Caco-2 (cell line): ENCODE measurements around the gene SLC19A1. TPM values are rescaled to one million over a fixed set of nuclear protein-coding genes. Genes with fewer than 3 reads are reported as not detected.
A peak's percentile ranks its signal among the peaks of the same experiment; 100 is the strongest.

Experiments
- BruUV-seq: library from RNA; stranded (reverse); fragments of 400-500 nt; replicated peaks from 2 replicates; lab custom pipeline; 2021; lab: Mats Ljungman, UMichigan
- CTCF ChIA-PET: fragments of 300-600 bp; sonication (Branson Sonifier 250); formaldehyde crosslinking; loops from one replicate; lab custom pipeline; 2022; ENCODE audit warnings: antibody characterized with exemption; lab: Charles Lee
- POLR2A ChIA-PET: fragments of 300-600 bp; sonication (Branson Sonifier 250); formaldehyde crosslinking; loops from one replicate; lab custom pipeline; 2022; ENCODE audit warnings: antibody characterized with exemption; lab: Charles Lee
- DNase-seq, 2 experiments: peaks; one replicate each; pipeline versions ENCODE4 v3.0.0 to v3.0.0-alpha.2; 2020 to 2022
- H3K27me3 ChIP-seq: replicated peaks from 2 replicates; pipeline ENCODE4 v1.6.0; 2011; ENCODE audit warnings: low read length; ENCODE audit not compliant: control insufficient read depth, insufficient read depth
- H3K36me3 ChIP-seq: 2 replicates; pipeline ENCODE4 v1.5.1; 2011; ENCODE audit warnings: low read length; ENCODE audit not compliant: control insufficient read depth, insufficient read depth
- H3K4me1 ChIP-seq: fragments of 250-450 bp; sonication (Bioruptor Pico); 2 replicates; pipeline ENCODE4 v1.5.1; 2020; ENCODE audit warnings: mild to moderate bottlenecking
- H3K4me3 ChIP-seq: 2 replicates; pipeline ENCODE4 v1.5.1; 2011; ENCODE audit warnings: low read depth, mild to moderate bottlenecking, control low read depth, low read length
- H3K9me3 ChIP-seq: fragments of 250-450 bp; sonication (Bioruptor Pico); 2 replicates; pipeline ENCODE4 v1.5.1; 2020; ENCODE audit warnings: mild to moderate bottlenecking, moderate library complexity
- H3K27ac Mint-ChIP-seq: one replicate; pipeline ENCODE4 v1.8.0; 2022; ENCODE audit warnings: mixed read lengths; ENCODE audit not compliant: unreplicated experiment
- H3K27me3 Mint-ChIP-seq: one replicate; pipeline ENCODE4 v1.8.0; 2022; ENCODE audit warnings: mixed read lengths; ENCODE audit not compliant: insufficient read depth, unreplicated experiment
- H3K36me3 Mint-ChIP-seq: one replicate; pipeline ENCODE4 v1.8.0; 2022; ENCODE audit warnings: mild to moderate bottlenecking, mixed read lengths; ENCODE audit not compliant: insufficient read depth, unreplicated experiment
- H3K4me1 Mint-ChIP-seq: one replicate; pipeline ENCODE4 v1.8.0; 2022; ENCODE audit warnings: low read depth, mixed read lengths; ENCODE audit not compliant: unreplicated experiment
- H3K4me3 Mint-ChIP-seq: one replicate; pipeline ENCODE4 v1.8.0; 2022; ENCODE audit warnings: mild to moderate bottlenecking, moderate library complexity, mixed read lengths; ENCODE audit not compliant: unreplicated experiment
- H3K9me3 Mint-ChIP-seq: one replicate; pipeline ENCODE4 v1.8.0; 2022; ENCODE audit warnings: mixed read lengths; ENCODE audit not compliant: unreplicated experiment
- intact Hi-C: fragments of 100-400 bp; cut with micrococcal nuclease; formaldehyde crosslinking; loops from one replicate; pipeline ENCODE4 v1.10.0; 2022; ENCODE audit not compliant: unreplicated experiment
- total RNA-seq: library from RNA; stranded (reverse); gene quantifications from 2 replicates; pipeline ENCODE4 v1.2.3, GENCODE V29; 2022
- TF ChIP-seq, protein P1 (sequence below), 2 experiments: fragments of 200-600 bp in 1 of 2; IDR thresholded peaks; 1 replicate in 1 of 2; 2 replicates in 1 of 2; pipeline versions ENCODE4 v1.5.1 to v1.8.0; 2011 to 2022; ENCODE audit warnings: antibody characterized with exemption in 1 of 2, control low read depth in 1 of 2, inconsistent platforms in 1 of 2, low read depth in 1 of 2, low read length in 1 of 2, mild to moderate bottlenecking in 1 of 2, moderate library complexity in 1 of 2; ENCODE audit not compliant: insufficient read depth in 1 of 2, severe bottlenecking in 1 of 2, unreplicated experiment in 1 of 2

SLC19A1 gene
- total RNA-seq, 1 experiment from 2014 or later: 45.4 TPM

DNA sequence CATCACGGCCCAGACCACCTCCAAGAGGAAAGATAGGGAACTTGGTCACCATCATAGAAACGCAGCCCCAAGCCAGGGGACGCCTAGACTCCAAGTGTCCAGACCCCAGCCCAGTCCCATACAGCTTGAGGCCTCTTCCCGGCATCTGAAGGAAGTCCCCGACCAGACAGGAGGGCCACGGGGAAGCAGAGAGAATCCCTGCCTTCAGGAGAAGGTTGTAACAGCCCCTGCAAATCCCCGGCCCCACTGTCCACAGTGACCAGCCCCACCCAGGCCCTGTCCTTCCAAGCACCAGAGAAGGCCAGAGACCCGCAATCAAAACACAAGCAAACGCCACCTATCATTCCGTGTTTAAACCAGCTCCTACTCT, 1.7 kb downstream of the SLC19A1 start:
- Histone ChIP-seq H3K36me3 (no peaks in the 10 kb centered on the region), H3K9me3 (no peaks in the 10 kb centered on the region), H3K4me3 (no peak overlapping the region), H3K27me3 (no peaks in the 10 kb centered on the region), H3K4me1 (peaks cover 15% of the 10 kb centered on the region)
- no peaks in the 10 kb centered on the region for H3K27me3 Mint-ChIP-seq
- no peaks in the 10 kb centered on the region for H3K9me3 Mint-ChIP-seq
- H3K36me3 Mint-ChIP-seq: peaks cover 8% of the 10 kb centered on the region
- TF ChIP-seq, protein P1, sequence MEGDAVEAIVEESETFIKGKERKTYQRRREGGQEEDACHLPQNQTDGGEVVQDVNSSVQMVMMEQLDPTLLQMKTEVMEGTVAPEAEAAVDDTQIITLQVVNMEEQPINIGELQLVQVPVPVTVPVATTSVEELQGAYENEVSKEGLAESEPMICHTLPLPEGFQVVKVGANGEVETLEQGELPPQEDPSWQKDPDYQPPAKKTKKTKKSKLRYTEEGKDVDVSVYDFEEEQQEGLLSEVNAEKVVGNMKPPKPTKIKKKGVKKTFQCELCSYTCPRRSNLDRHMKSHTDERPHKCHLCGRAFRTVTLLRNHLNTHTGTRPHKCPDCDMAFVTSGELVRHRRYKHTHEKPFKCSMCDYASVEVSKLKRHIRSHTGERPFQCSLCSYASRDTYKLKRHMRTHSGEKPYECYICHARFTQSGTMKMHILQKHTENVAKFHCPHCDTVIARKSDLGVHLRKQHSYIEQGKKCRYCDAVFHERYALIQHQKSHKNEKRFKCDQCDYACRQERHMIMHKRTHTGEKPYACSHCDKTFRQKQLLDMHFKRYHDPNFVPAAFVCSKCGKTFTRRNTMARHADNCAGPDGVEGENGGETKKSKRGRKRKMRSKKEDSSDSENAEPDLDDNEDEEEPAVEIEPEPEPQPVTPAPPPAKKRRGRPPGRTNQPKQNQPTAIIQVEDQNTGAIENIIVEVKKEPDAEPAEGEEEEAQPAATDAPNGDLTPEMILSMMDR (IDR thresholded peaks at IDR 0.05; ENCODE audit: insufficient read depth in 1 of 2, low read depth in 1 of 2, low read length in 1 of 2, severe bottlenecking in 1 of 2, unreplicated experiment in 1 of 2): no peak
- H3K4me3 Mint-ChIP-seq: peak overlapping the region; percentile 69
- POLR2A ChIA-PET: no interaction called here
- H3K4me1 Mint-ChIP-seq: no peaks in the 10 kb centered on the region
- H3K27ac Mint-ChIP-seq: no peak overlapping the region
- intact Hi-C loops: no loop called here
- DNase-seq: peak in 1 of 2 experiments; percentile 15
- BruUV-seq: no TSS peak
- CTCF ChIA-PET: no interaction called here

DNA sequence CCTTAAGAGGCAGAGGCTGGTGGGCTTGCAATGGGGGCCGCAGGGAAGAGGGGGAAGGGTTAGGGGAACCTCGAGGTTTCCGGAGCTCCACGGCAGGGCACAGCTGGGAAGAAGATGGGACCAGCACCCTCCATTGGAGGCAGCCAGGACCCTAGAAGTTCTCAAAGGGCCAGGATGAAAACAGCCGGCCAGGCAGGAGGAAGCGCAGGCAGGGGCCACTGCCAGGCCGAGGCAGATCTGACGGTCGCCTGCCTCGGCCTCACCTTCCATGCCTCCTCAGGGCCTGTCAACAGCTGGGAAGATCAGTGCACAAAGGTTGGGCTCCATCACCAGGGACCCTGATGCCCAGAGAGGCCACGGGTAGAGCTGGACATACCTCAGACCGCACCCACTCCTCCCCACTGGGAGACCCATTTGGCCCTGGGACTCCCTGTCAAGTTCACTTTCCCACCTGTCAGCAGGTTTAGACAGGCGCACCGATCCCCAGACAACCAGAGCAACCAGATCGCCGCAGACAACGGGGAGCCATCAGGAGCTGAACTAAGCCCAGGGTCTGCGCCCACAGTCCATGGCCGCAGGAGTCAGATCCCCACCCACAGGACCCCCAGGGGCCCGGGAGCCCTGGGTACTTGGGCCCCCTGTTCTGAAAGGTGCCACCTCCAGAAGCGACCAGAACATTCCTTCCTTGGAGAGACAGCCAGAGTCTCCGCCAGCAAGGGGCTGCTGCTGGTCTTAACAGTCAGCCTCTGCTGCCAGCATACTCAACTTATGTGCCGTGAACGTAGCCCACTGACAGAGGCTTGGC, 2.2 kb downstream of the SLC19A1 start:
- no TSS peak for BruUV-seq
- POLR2A ChIA-PET: no interaction called here
- Mint-ChIP-seq H3K36me3 (peaks cover 13% of the 10 kb centered on the region), H3K9me3 (no peaks in the 10 kb centered on the region), H3K27ac (no peak overlapping the region), H3K27me3 (no peaks in the 10 kb centered on the region), H3K4me3 (peak overlapping the region; percentile 69), H3K4me1 (no peaks in the 10 kb centered on the region)
- CTCF ChIA-PET: interaction anchor here (0.6 kb wide), 1 partner anchor 298 kb away, joined by 3 read pairs; no protein-coding TSS in a partner anchor
- H3K4me3 ChIP-seq: no peak overlapping the region
- intact Hi-C loops: no loop called here
- peaks cover 15% of the 10 kb centered on the region for H3K4me1 ChIP-seq
- TF ChIP-seq, protein P1 (IDR thresholded peaks at IDR 0.05; ENCODE audit: insufficient read depth in 1 of 2, low read depth in 1 of 2, low read length in 1 of 2, severe bottlenecking in 1 of 2, unreplicated experiment in 1 of 2): no peak
- no peaks in the 10 kb centered on the region for H3K27me3 ChIP-seq
- H3K36me3 ChIP-seq: no peaks in the 10 kb centered on the region
- H3K9me3 ChIP-seq: no peaks in the 10 kb centered on the region
- peak in 1 of 2 experiments; percentile 28 for DNase-seq

DNA sequence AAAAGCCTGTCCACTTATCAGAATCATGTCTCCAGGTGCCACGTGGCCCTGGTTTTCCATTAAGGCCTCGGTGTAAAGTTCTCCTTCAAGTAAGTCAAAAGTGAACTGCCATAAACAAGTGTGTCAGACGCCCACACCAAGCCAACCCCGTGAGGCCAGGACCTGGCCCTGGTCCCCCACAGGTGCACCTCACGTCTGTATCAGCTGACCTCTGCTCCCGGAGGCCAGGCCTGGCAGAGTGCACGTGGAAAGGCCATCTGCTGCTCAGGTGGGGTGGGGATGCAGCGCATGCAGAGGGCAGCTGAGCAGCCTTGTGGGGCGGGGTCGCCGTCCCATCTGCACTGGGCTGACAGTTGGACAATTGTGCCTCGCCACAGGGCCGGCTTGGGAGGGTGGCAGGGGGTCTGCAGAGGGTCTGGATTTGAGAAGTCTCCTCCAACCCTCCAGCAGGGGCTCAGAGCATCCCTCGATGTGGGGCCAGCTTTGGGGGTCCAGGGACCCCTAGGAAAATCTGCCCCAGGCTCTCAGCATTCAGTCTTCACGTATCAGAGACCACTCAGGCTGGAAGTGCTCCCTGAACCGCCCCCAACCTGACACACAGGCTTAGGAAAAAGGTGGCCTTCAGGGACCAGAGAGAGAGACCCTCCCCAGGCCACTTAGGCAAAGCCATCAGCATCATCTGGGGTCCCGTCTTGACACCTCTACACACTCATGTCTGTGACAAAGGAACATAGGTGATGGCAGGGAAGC, 3.0 kb downstream of the SLC19A1 start:
- no peak overlapping the region for H3K27ac Mint-ChIP-seq
- Histone ChIP-seq H3K36me3 (no peaks in the 10 kb centered on the region), H3K27me3 (no peaks in the 10 kb centered on the region), H3K4me1 (peaks cover 15% of the 10 kb centered on the region), H3K9me3 (no peaks in the 10 kb centered on the region), H3K4me3 (no peak overlapping the region)
- no peaks in the 10 kb centered on the region for H3K27me3 Mint-ChIP-seq
- DNase-seq: peak in 1 of 2 experiments; percentile 30
- ChIA-PET POLR2A (no interaction called here), CTCF (interaction anchor here (0.6 kb wide), 1 partner anchor 298 kb away, joined by 3 read pairs; no protein-coding TSS in a partner anchor)
- intact Hi-C loops: no loop called here
- peak overlapping the region; percentile 35 for H3K4me3 Mint-ChIP-seq
- no peaks in the 10 kb centered on the region for H3K9me3 Mint-ChIP-seq
- TF ChIP-seq, protein P1 (IDR thresholded peaks at IDR 0.05; ENCODE audit: insufficient read depth in 1 of 2, low read depth in 1 of 2, low read length in 1 of 2, severe bottlenecking in 1 of 2, unreplicated experiment in 1 of 2): no peak
- no TSS peak for BruUV-seq
- H3K36me3 Mint-ChIP-seq: peaks cover 13% of the 10 kb centered on the region
- H3K4me1 Mint-ChIP-seq: no peaks in the 10 kb centered on the region
